ENCODE measurements around the gene GATA2. TPM values are rescaled to one million over a fixed set of nuclear protein-coding genes. Genes with fewer than 3 reads are reported as not detected.

Gene GATA2
- total and polyA plus RNA-seq, 2 of the 8 experiments (the other 6 are each of a cell fraction or from before 2014, with no cell fraction given), result 0.03 to 0.30 TPM

DNA sequence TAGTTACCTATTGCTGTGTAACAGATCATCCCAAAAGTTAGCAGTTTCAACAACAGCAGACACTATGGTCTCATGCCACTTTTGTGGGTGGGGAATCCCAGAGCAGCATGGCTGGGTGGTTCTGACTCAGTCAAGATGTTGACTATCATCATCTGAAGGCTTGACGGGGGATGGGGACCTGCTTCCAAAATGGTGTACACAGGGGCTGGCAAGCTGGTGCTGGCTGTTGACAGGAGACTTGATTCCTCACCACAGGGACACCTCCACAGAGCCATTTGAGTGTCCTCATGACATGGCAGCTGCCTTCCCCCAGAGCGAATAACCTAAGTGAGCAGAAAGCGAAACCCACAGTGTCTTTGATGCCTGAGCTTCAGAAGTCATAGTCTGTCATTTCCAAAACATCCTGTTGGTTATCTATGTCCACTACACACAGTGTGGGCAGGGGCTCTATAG, 45.4 kb downstream of the GATA2 start (continued):
- TF ChIP-seq SUZ12 (IDR thresholded peaks at IDR 0.05; ENCODE audit: low read length) (no peak), KDM5A (IDR thresholded peaks at IDR 0.05; ENCODE audit: low read length) (no peak), BRCA1 (IDR thresholded peaks at IDR 0.05; ENCODE audit: low read depth, low read length) (no peak), NRF1 (IDR thresholded peaks at IDR 0.05; ENCODE audit: low read depth, low read length) (no peak), RNF2 (IDR thresholded peaks at IDR 0.05; ENCODE audit: borderline replicate concordance, low read depth, low read length, missing control alignments, poor library complexity, severe bottlenecking) (no peak), KDM4A (IDR thresholded peaks at IDR 0.05; ENCODE audit: low read depth, low read length, severe bottlenecking) (no peak), CHD1 (IDR thresholded peaks at IDR 0.05; ENCODE audit: low read depth, low read length) (no peak)
